Fibroblast of lung (primary cell): ENCODE data around the gene ILF2. TPM values are rescaled to one million over a fixed set of nuclear protein-coding genes. Genes with fewer than 3 reads are reported as not detected.

Source experiments
- DNase-seq, 2 donors: peaks; one replicate each; pipeline versions ENCODE4 v3.0.0 to v3.0.0-alpha.2; 2010; ENCODE audit warnings: low read depth in 2 of 2
- H2AFZ ChIP-seq: 2 replicates; pipeline ENCODE4 v1.5.1; 2012; ENCODE audit warnings: low read length, control low read depth, inconsistent platforms
- H3K27ac ChIP-seq: 2 replicates; pipeline ENCODE4 v1.5.1; 2011; ENCODE audit warnings: low read length, control low read depth; ENCODE audit not compliant: insufficient read depth
- H3K27me3 ChIP-seq: 2 replicates; pipeline ENCODE4 v1.5.1; 2011; ENCODE audit warnings: mild to moderate bottlenecking, low read length; ENCODE audit not compliant: control insufficient read depth, insufficient read depth
- H3K36me3 ChIP-seq: 2 replicates; pipeline ENCODE4 v1.5.1; 2011; ENCODE audit warnings: low read length; ENCODE audit not compliant: control insufficient read depth, insufficient read depth
- H3K4me1 ChIP-seq: 2 replicates; pipeline ENCODE4 v1.5.1; 2011; ENCODE audit warnings: low read length; ENCODE audit not compliant: control insufficient read depth, insufficient read depth; ENCODE audit errors: extremely low read depth
- H3K4me2 ChIP-seq: 2 replicates; pipeline ENCODE4 v1.5.1; 2011; ENCODE audit warnings: low read length, control low read depth; ENCODE audit not compliant: insufficient read depth; ENCODE audit errors: extremely low read depth
- H3K4me3 ChIP-seq, 4 experiments: fragments of 200-600 bp in 1 of 4; sonication (generic) in 1 of 4; replicated peaks in 1 of 4; 2 replicates each; pipeline ENCODE4 v1.5.1; 2011 to 2016; ENCODE audit warnings: low read length in 4 of 4, low read depth in 3 of 4, mild to moderate bottlenecking in 3 of 4, control low read depth in 2 of 4, inconsistent platforms in 1 of 4, mixed read lengths in 1 of 4; ENCODE audit not compliant: insufficient read depth in 1 of 4; ENCODE audit errors: control extremely low read depth in 1 of 4
- H3K79me2 ChIP-seq: 2 replicates; pipeline ENCODE4 v1.5.1; 2012; ENCODE audit warnings: mild to moderate bottlenecking, low read length, inconsistent platforms; ENCODE audit not compliant: control insufficient read depth, insufficient read depth
- H3K9ac ChIP-seq: 2 replicates; pipeline ENCODE4 v1.5.1; 2011; ENCODE audit warnings: mild to moderate bottlenecking, low read length, control low read depth; ENCODE audit not compliant: insufficient read depth
- H3K9me3 ChIP-seq: 2 replicates; pipeline ENCODE4 v1.5.1; 2012; ENCODE audit warnings: low read depth, low read length; ENCODE audit not compliant: control insufficient read depth, insufficient read depth
- H4K20me1 ChIP-seq: 2 replicates; pipeline ENCODE4 v1.5.1; 2011; ENCODE audit warnings: low read length; ENCODE audit not compliant: control insufficient read depth, insufficient read depth; ENCODE audit errors: extremely low read depth
- EZH2 ChIP-seq: IDR thresholded peaks from 2 replicates; pipeline ENCODE4 v1.5.1; 2012; ENCODE audit warnings: low read length, control low read depth, mild to moderate bottlenecking; ENCODE audit errors: missing control alignments
- polyA plus RNA-seq, 2 donors: library from polyadenylated mRNA; depleted of rRNA in 1 of 2; stranded (reverse) in 1 of 2; unstranded in 1 of 2; fragments of >200 nt; gene quantifications; 2 replicates each; pipeline ENCODE4 v1.2.1, GENCODE V29; 2011 to 2012; ENCODE audit warnings: missing spikeins in 1 of 2
- total RNA-seq: library from RNA; depleted of rRNA; stranded (reverse); fragments of >200 nt; gene quantifications from 2 replicates; pipeline ENCODE4 v1.2.1, GENCODE V29; 2014
- TF ChIP-seq, protein P1 (sequence below), 2 donors: IDR thresholded peaks in 1 of 2; conservative IDR thresholded peaks in 1 of 2; 1 replicate in 1 of 2; 2 replicates in 1 of 2; pipeline ENCODE4 v1.5.1; 2011 to 2012; ENCODE audit warnings: low read length in 2 of 2, control low read depth in 1 of 2, inconsistent platforms in 1 of 2, low read depth in 1 of 2, mild to moderate bottlenecking in 1 of 2

Gene ILF2
- total and polyA plus RNA-seq, 2 donors (not counting 1 experiment from before 2014, with no cell fraction given): 135 to 235 TPM

DNA sequence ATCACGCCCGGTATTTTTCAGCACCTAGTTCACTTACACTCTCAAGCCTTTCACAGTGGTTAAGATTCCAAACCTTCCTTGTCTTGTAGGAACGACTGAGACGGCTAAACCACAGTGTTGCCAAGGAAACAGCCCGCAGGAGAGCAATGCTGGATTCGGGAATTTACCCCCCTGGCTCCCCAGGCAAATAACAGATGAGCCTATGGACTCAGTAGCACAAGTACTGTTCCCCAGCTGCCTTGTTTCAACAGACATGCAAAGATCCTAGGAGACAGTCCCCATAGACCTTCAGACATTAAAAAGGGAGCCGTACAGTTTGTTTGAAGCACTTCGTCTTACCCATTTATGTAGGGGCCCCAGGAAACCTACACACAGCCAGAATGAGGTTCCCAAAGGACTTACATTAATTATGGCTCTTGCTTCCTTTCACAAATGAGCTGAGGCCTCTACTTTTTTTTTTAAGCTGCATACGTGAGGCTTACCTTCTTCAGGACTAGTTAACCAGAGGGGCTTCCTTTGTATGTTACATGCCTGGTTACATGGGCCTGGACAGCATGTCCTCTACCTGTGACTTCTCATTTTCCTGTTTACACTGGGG lies 9.6 kb downstream of the ILF2 start:
- Histone ChIP-seq H4K20me1 (no peaks in the 10 kb centered on the region), H3K9ac (no peak overlapping the region), H3K9me3 (no peaks in the 10 kb centered on the region), H3K27me3 (no peaks in the 10 kb centered on the region), H2AFZ (no peak overlapping the region), H3K27ac (no peak overlapping the region), H3K4me1 (peaks cover 4% of the 10 kb centered on the region), H3K79me2 (peaks cover 12% of the 10 kb centered on the region), H3K4me2 (no peak overlapping the region), H3K4me3 (no peak overlapping the region), H3K36me3 (peaks cover 11% of the 10 kb centered on the region)
- peak in 1 of 2 donors; percentile 82 for DNase-seq
- TF ChIP-seq, protein P1, sequence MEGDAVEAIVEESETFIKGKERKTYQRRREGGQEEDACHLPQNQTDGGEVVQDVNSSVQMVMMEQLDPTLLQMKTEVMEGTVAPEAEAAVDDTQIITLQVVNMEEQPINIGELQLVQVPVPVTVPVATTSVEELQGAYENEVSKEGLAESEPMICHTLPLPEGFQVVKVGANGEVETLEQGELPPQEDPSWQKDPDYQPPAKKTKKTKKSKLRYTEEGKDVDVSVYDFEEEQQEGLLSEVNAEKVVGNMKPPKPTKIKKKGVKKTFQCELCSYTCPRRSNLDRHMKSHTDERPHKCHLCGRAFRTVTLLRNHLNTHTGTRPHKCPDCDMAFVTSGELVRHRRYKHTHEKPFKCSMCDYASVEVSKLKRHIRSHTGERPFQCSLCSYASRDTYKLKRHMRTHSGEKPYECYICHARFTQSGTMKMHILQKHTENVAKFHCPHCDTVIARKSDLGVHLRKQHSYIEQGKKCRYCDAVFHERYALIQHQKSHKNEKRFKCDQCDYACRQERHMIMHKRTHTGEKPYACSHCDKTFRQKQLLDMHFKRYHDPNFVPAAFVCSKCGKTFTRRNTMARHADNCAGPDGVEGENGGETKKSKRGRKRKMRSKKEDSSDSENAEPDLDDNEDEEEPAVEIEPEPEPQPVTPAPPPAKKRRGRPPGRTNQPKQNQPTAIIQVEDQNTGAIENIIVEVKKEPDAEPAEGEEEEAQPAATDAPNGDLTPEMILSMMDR (conservative IDR thresholded peaks at IDR 0.05 in 1 of 2, IDR thresholded peaks at IDR 0.05 in 1 of 2; ENCODE audit: low read depth in 1 of 2, low read length in 2 of 2): no peak
- no peak for TF ChIP-seq EZH2

DNA sequence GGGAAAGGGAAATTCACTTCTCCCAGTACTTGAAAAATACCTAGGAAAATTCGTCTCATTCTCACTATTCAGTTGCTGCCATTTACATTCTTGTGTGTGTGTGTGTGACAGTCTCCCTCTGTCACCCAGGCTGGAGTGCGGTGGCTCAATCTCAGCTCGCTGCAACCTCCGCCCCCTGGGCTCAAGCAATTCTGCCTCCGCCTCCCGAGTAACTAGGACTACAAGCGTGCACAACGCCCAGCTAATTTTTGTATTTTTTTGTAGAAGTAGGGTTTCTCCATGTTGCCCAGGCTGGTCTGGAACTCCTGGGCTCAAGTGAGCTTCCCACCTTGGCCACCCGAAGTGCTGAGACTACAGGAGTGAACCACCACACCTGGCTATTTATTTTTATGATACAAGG lies 11.1 kb downstream of the ILF2 start:
- Histone ChIP-seq H2AFZ (no peak overlapping the region), H3K79me2 (peaks cover 12% of the 10 kb centered on the region), H3K9ac (no peak overlapping the region), H4K20me1 (no peaks in the 10 kb centered on the region), H3K4me2 (peak overlapping the region; percentile 15), H3K9me3 (no peaks in the 10 kb centered on the region), H3K27me3 (no peaks in the 10 kb centered on the region), H3K4me3 (peak overlapping the region; percentile 58 to 99 (median 80)), H3K4me1 (peaks cover 4% of the 10 kb centered on the region), H3K36me3 (peaks cover 9% of the 10 kb centered on the region), H3K27ac (no peak overlapping the region)
- TF ChIP-seq, protein P1 (conservative IDR thresholded peaks at IDR 0.05 in 1 of 2, IDR thresholded peaks at IDR 0.05 in 1 of 2; ENCODE audit: low read depth in 1 of 2, low read length in 2 of 2): no peak
- TF ChIP-seq EZH2: no peak
- DNase-seq: no peak

DNA sequence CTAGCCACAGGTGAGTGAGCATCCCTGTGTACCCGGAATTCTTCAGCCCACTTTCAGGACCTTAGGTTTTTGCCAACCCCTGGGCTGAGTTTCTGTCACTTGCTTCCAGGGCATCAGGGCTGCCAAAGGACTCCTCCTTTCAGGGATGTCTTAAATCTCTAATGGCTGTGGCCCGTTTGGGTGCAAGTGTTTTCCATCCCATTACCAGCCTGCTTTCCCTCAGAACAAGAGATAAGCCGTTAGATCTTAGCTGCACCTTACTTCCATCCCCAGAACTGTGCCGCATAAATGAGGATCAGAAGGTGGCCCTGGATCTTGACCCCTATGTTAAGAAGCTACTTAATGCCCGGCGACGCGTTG lies 11.6 kb downstream of the ILF2 start:
- Histone ChIP-seq H3K27me3 (no peaks in the 10 kb centered on the region), H3K4me2 (peak overlapping the region; percentile 15), H4K20me1 (no peaks in the 10 kb centered on the region), H3K4me3 (peak overlapping the region; percentile 58 to 99 (median 80)), H3K9me3 (no peaks in the 10 kb centered on the region), H3K4me1 (peaks cover 4% of the 10 kb centered on the region), H3K79me2 (peaks cover 12% of the 10 kb centered on the region), H3K36me3 (peaks cover 7% of the 10 kb centered on the region), H3K9ac (peak overlapping the region; percentile 73), H2AFZ (peak overlapping the region; percentile 17), H3K27ac (peak overlapping the region; percentile 27)
- no peak for DNase-seq
- TF ChIP-seq, protein P1 (conservative IDR thresholded peaks at IDR 0.05 in 1 of 2, IDR thresholded peaks at IDR 0.05 in 1 of 2; ENCODE audit: low read depth in 1 of 2, low read length in 2 of 2): no peak
- no peak for TF ChIP-seq EZH2
